ENCODE data around the gene CACNA1D.

CACNA1D gene

GRCh38 chr3:53501178-53501577 lies 6.8 kb downstream of the CACNA1D start:
- WGBS (ENCODE audit: extremely low coverage, insufficient coverage, low lambda C conversion rate): no CpG with 5 or more reads among the region's 8 CpGs

GRCh38 chr3:53502737-53503136 lies 8.3 kb downstream of the CACNA1D start:
- no CpG with 5 or more reads among the region's 4 CpGs for WGBS (ENCODE audit: extremely low coverage, insufficient coverage, low lambda C conversion rate)
- no peak overlapping the region for H2BK120ac ChIP-seq (ENCODE audit: low read depth, low read length)

More at GRCh38 chr3:53501178-53501577, 6.8 kb downstream of the CACNA1D start:
- Histone ChIP-seq H2BK15ac (replicated peaks; ENCODE audit: low read depth) (no peak overlapping the region), H3K27me3 (ENCODE audit: insufficient read depth, low read length, poor library complexity) (peaks cover 5% of the 10 kb centered on the region), H2BK5ac (ENCODE audit: low read length) (no peak overlapping the region), H3K4me3 (ENCODE audit: low read length) (no peak overlapping the region), H3K4me2 (ENCODE audit: low read length) (no peak overlapping the region), H3K4ac (ENCODE audit: low read depth, low read length) (no peak overlapping the region), H3K56ac (ENCODE audit: low read length) (no peak overlapping the region), H3K18ac (ENCODE audit: low read length) (no peak overlapping the region), H3K79me2 (ENCODE audit: control insufficient read depth, insufficient read depth, low read length) (no peaks in the 10 kb centered on the region), H3K23ac (ENCODE audit: low read length) (no peak overlapping the region), H3K9ac (ENCODE audit: low read length) (no peak overlapping the region), H3K27ac (ENCODE audit: low read depth, low read length) (no peak overlapping the region), H3K4me1 (ENCODE audit: control insufficient read depth, low read depth, low read length) (no peaks in the 10 kb centered on the region), H3K36me3 (ENCODE audit: control insufficient read depth, insufficient read depth, low read length) (no peaks in the 10 kb centered on the region), H2BK120ac (ENCODE audit: low read depth, low read length) (no peak overlapping the region), H2AK5ac (ENCODE audit: low read length) (no peak overlapping the region), H4K8ac (ENCODE audit: low read depth, low read length) (no peak overlapping the region), H3K79me1 (ENCODE audit: low read length) (no peaks in the 10 kb centered on the region), H4K5ac (ENCODE audit: low read length) (no peak overlapping the region)
- DNase-seq: no peak

GRCh38 chr3:53503195-53503594 lies 8.8 kb downstream of the CACNA1D start:
- no peaks in the 10 kb centered on the region for H3K4me1 ChIP-seq (ENCODE audit: control insufficient read depth, low read depth, low read length)
- no peak overlapping the region for H3K23ac ChIP-seq (ENCODE audit: low read length)
- H3K4me3 ChIP-seq (ENCODE audit: low read length): no peak overlapping the region
- no peak for DNase-seq
- H3K4me2 ChIP-seq (ENCODE audit: low read length): no peak overlapping the region
- no peaks in the 10 kb centered on the region for H3K36me3 ChIP-seq (ENCODE audit: control insufficient read depth, insufficient read depth, low read length)
- no peak overlapping the region for H3K18ac ChIP-seq (ENCODE audit: low read length)
- H3K27ac ChIP-seq (ENCODE audit: low read depth, low read length): no peak overlapping the region
- no peaks in the 10 kb centered on the region for H3K79me1 ChIP-seq (ENCODE audit: low read length)
- no CpG with 5 or more reads among the region's 5 CpGs for WGBS (ENCODE audit: extremely low coverage, insufficient coverage, low lambda C conversion rate)
- no peak overlapping the region for H3K9ac ChIP-seq (ENCODE audit: low read length)
- H4K8ac ChIP-seq (ENCODE audit: low read depth, low read length): no peak overlapping the region
- H4K5ac ChIP-seq (ENCODE audit: low read length): no peak overlapping the region
- H3K4ac ChIP-seq (ENCODE audit: low read depth, low read length): no peak overlapping the region
- H3K56ac ChIP-seq (ENCODE audit: low read length): no peak overlapping the region
- H3K79me2 ChIP-seq (ENCODE audit: control insufficient read depth, insufficient read depth, low read length): no peaks in the 10 kb centered on the region
- no peak overlapping the region for H2AK5ac ChIP-seq (ENCODE audit: low read length)
- H2BK120ac ChIP-seq (ENCODE audit: low read depth, low read length): no peak overlapping the region
- no peaks in the 10 kb centered on the region for H3K27me3 ChIP-seq (ENCODE audit: insufficient read depth, low read length, poor library complexity)
- H2BK15ac ChIP-seq (replicated peaks; ENCODE audit: low read depth): no peak overlapping the region
- H2BK5ac ChIP-seq (ENCODE audit: low read length): no peak overlapping the region

More at GRCh38 chr3:53502737-53503136, 8.3 kb downstream of the CACNA1D start:
- H3K27me3 ChIP-seq (ENCODE audit: insufficient read depth, low read length, poor library complexity): no peaks in the 10 kb centered on the region
- no peak for DNase-seq
- H3K9ac ChIP-seq (ENCODE audit: low read length): no peak overlapping the region
- H3K4me1 ChIP-seq (ENCODE audit: control insufficient read depth, low read depth, low read length): no peaks in the 10 kb centered on the region
- H2BK15ac ChIP-seq (replicated peaks; ENCODE audit: low read depth): no peak overlapping the region
- H3K27ac ChIP-seq (ENCODE audit: low read depth, low read length): no peak overlapping the region
- no peak overlapping the region for H4K8ac ChIP-seq (ENCODE audit: low read depth, low read length)
- H3K79me1 ChIP-seq (ENCODE audit: low read length): no peaks in the 10 kb centered on the region
- no peak overlapping the region for H3K4me2 ChIP-seq (ENCODE audit: low read length)
- no peak overlapping the region for H3K56ac ChIP-seq (ENCODE audit: low read length)
- no peak overlapping the region for H3K23ac ChIP-seq (ENCODE audit: low read length)
- H4K5ac ChIP-seq (ENCODE audit: low read length): no peak overlapping the region
- H3K79me2 ChIP-seq (ENCODE audit: control insufficient read depth, insufficient read depth, low read length): no peaks in the 10 kb centered on the region
- no peaks in the 10 kb centered on the region for H3K36me3 ChIP-seq (ENCODE audit: control insufficient read depth, insufficient read depth, low read length)
- no peak overlapping the region for H2AK5ac ChIP-seq (ENCODE audit: low read length)
- no peak overlapping the region for H3K18ac ChIP-seq (ENCODE audit: low read length)
- no peak overlapping the region for H3K4me3 ChIP-seq (ENCODE audit: low read length)
- no peak overlapping the region for H3K4ac ChIP-seq (ENCODE audit: low read depth, low read length)
- no peak overlapping the region for H2BK5ac ChIP-seq (ENCODE audit: low read length)

GRCh38 chr3:53506110-53506762 lies 11.8 kb downstream of the CACNA1D start:
- Histone ChIP-seq H3K9ac (ENCODE audit: low read length) (no peak overlapping the region), H2BK15ac (replicated peaks; ENCODE audit: low read depth) (no peak overlapping the region), H3K56ac (ENCODE audit: low read length) (no peak overlapping the region), H3K36me3 (ENCODE audit: control insufficient read depth, insufficient read depth, low read length) (no peaks in the 10 kb centered on the region), H3K4me3 (ENCODE audit: low read length) (no peak overlapping the region), H2BK120ac (ENCODE audit: low read depth, low read length) (no peak overlapping the region), H3K79me2 (ENCODE audit: control insufficient read depth, insufficient read depth, low read length) (no peaks in the 10 kb centered on the region), H4K8ac (ENCODE audit: low read depth, low read length) (no peak overlapping the region), H3K23ac (ENCODE audit: low read length) (no peak overlapping the region), H3K18ac (ENCODE audit: low read length) (no peak overlapping the region), H2AK5ac (ENCODE audit: low read length) (no peak overlapping the region), H3K27ac (ENCODE audit: low read depth, low read length) (no peak overlapping the region), H3K79me1 (ENCODE audit: low read length) (no peaks in the 10 kb centered on the region), H2BK5ac (ENCODE audit: low read length) (no peak overlapping the region), H3K4ac (ENCODE audit: low read depth, low read length) (no peak overlapping the region), H3K4me2 (ENCODE audit: low read length) (no peak overlapping the region), H4K5ac (ENCODE audit: low read length) (no peak overlapping the region), H3K27me3 (ENCODE audit: insufficient read depth, low read length, poor library complexity) (no peaks in the 10 kb centered on the region), H3K4me1 (ENCODE audit: control insufficient read depth, low read depth, low read length) (peaks cover 3% of the 10 kb centered on the region)
- DNase-seq: no peak
- WGBS (ENCODE audit: extremely low coverage, insufficient coverage, low lambda C conversion rate): no CpG with 5 or more reads among the region's 4 CpGs

- no peaks in the 10 kb centered on the region for H3K27me3 ChIP-seq (ENCODE audit: insufficient read depth, low read length, poor library complexity)
- no peak overlapping the region for H3K27ac ChIP-seq (ENCODE audit: low read depth, low read length)
- no peak overlapping the region for H3K4me3 ChIP-seq (ENCODE audit: low read length)
- no peak overlapping the region for H3K9ac ChIP-seq (ENCODE audit: low read length)
- H2BK120ac ChIP-seq (ENCODE audit: low read depth, low read length): no peak overlapping the region
- H4K5ac ChIP-seq (ENCODE audit: low read length): no peak overlapping the region
- no peak overlapping the region for H3K23ac ChIP-seq (ENCODE audit: low read length)
- no peaks in the 10 kb centered on the region for H3K36me3 ChIP-seq (ENCODE audit: control insufficient read depth, insufficient read depth, low read length)
- H2AK5ac ChIP-seq (ENCODE audit: low read length): no peak overlapping the region
- H4K8ac ChIP-seq (ENCODE audit: low read depth, low read length): no peak overlapping the region
- H2BK15ac ChIP-seq (replicated peaks; ENCODE audit: low read depth): no peak overlapping the region
- no peak overlapping the region for H3K18ac ChIP-seq (ENCODE audit: low read length)
- no peaks in the 10 kb centered on the region for H3K79me2 ChIP-seq (ENCODE audit: control insufficient read depth, insufficient read depth, low read length)
- H3K4me1 ChIP-seq (ENCODE audit: control insufficient read depth, low read depth, low read length): peaks cover 3% of the 10 kb centered on the region
- no peak for DNase-seq
- H2BK5ac ChIP-seq (ENCODE audit: low read length): no peak overlapping the region
- H3K4me2 ChIP-seq (ENCODE audit: low read length): no peak overlapping the region
- H3K4ac ChIP-seq (ENCODE audit: low read depth, low read length): no peak overlapping the region
- H3K79me1 ChIP-seq (ENCODE audit: low read length): no peaks in the 10 kb centered on the region
- H3K56ac ChIP-seq (ENCODE audit: low read length): no peak overlapping the region
These were observed 12.3 kb downstream of the CACNA1D start for GRCh38 chr3:53506763-53507145.

GRCh38 chr3:53509494-53509893 lies 15.1 kb downstream of the CACNA1D start:
- WGBS (ENCODE audit: extremely low coverage, insufficient coverage, low lambda C conversion rate): no CpG with 5 or more reads among the region's 9 CpGs
- Histone ChIP-seq H4K8ac (ENCODE audit: low read depth, low read length) (no peak overlapping the region), H3K56ac (ENCODE audit: low read length) (no peak overlapping the region), H3K79me1 (ENCODE audit: low read length) (no peaks in the 10 kb centered on the region), H3K4me2 (ENCODE audit: low read length) (no peak overlapping the region), H3K27me3 (ENCODE audit: insufficient read depth, low read length, poor library complexity) (no peaks in the 10 kb centered on the region), H2BK120ac (ENCODE audit: low read depth, low read length) (no peak overlapping the region), H2BK5ac (ENCODE audit: low read length) (no peak overlapping the region), H2AK5ac (ENCODE audit: low read length) (no peak overlapping the region), H4K5ac (ENCODE audit: low read length) (no peak overlapping the region), H3K9ac (ENCODE audit: low read length) (no peak overlapping the region), H3K27ac (ENCODE audit: low read depth, low read length) (no peak overlapping the region), H3K4me3 (ENCODE audit: low read length) (no peak overlapping the region), H3K36me3 (ENCODE audit: control insufficient read depth, insufficient read depth, low read length) (no peaks in the 10 kb centered on the region), H3K79me2 (ENCODE audit: control insufficient read depth, insufficient read depth, low read length) (no peaks in the 10 kb centered on the region), H3K18ac (ENCODE audit: low read length) (no peak overlapping the region), H3K4me1 (ENCODE audit: control insufficient read depth, low read depth, low read length) (peaks cover 3% of the 10 kb centered on the region), H2BK15ac (replicated peaks; ENCODE audit: low read depth) (no peak overlapping the region), H3K23ac (ENCODE audit: low read length) (no peak overlapping the region), H3K4ac (ENCODE audit: low read depth, low read length) (no peak overlapping the region)
- no peak for DNase-seq

Data from mesendoderm (in vitro differentiated cells).